ENCODE results near the gene P4HA2. TPM values are rescaled to one million over a fixed set of nuclear protein-coding genes. Genes with fewer than 3 reads are reported as not detected.

The P4HA2 gene
- 142 and 441 TPM in 2 replicates for total RNA-seq

DNA sequence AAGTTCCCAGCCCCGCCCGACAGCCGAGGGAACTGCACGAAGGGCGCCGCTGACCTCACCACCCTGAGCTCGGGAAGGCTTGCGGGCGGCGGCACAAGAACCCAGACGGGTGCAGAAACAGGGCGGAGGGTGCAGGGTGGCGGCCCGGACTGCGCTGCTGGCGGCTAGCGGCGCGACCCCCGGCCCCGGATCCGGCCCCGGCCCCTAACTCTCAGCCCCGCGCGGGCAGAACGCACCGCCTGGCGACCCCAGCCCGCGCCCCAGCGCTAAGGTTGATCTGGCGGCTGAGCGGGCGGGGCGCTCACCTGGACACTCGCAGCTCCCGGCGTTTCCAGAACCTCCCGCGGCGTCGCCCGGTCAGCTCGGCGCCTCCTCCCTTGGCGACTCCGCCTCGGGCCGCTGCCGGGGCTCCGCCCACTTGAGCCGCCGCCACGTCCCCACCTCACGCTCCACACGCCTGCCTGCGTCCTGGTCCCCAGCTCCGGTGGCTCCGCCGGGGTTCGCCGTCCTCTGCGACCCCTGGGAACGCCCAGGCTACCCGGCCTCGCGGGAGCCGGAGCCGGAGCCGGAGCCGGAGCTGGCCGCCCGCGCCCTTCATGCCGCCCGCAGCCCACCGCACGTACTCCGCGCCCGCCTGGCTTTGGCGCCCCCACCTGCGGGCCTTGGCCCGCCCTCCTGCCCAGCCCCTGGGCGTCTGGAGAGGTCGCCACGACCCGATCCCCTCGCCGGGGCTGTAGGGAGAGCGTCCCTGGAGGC is at the start of gene P4HA2:
TSS of gene P4HA2 (minus strand) at position 369 of the 756 bp plus-strand sequence. CDS start 9,227 bp downstream, outside the sequence.
- peak; percentile 37 for DNase-seq (ENCODE audit: low read depth)

DNA sequence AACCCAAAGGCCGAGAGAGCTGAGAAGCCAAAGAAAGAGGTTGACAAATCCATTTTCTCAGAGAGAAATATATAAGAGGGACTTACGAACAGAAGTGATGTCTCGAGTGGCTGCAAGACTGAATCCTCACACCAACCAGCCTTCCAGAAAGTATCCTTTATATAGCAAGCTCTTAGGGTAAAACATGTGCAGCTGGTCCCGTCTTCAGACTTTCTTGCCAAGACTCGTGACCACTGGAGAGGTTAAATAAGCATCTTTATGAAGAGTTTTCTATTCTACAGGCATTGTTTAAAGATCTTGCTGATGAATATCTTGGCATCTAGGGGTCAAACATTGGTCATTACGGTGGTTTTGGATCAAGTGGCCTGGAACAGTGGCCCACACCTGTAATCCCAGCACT is 49.6 kb upstream of the P4HA2 start:
- no peak for DNase-seq (ENCODE audit: low read depth)

- no peak for DNase-seq (ENCODE audit: low read depth)
Measured at GRCh38 chr5:132275367-132276220, 47.9 kb upstream of the P4HA2 start.

- no peak for DNase-seq (ENCODE audit: low read depth)
Measured at GRCh38 chr5:132274050-132274792, 46.6 kb upstream of the P4HA2 start.

DNA sequence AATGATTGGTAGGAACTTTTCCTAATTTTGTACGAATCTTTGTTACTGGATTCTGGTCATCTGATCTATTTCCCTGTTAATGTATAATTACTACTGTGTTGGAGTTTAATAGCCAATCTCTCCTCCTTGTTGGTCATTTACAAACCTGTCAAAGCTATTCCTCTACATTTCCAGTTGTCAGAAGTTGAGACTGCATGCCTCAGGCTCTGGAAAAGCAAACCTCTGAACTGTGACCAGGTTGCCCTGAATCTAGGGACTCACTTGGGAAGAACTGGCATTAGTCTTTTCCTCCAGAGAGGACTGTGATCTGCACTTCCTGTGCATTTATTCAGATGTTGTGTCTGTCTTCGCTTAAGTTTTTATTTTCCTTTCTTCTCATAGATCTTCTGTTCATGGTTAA is 46.0 kb upstream of the P4HA2 start:
- peak; percentile 87 for DNase-seq (ENCODE audit: low read depth)

DNA sequence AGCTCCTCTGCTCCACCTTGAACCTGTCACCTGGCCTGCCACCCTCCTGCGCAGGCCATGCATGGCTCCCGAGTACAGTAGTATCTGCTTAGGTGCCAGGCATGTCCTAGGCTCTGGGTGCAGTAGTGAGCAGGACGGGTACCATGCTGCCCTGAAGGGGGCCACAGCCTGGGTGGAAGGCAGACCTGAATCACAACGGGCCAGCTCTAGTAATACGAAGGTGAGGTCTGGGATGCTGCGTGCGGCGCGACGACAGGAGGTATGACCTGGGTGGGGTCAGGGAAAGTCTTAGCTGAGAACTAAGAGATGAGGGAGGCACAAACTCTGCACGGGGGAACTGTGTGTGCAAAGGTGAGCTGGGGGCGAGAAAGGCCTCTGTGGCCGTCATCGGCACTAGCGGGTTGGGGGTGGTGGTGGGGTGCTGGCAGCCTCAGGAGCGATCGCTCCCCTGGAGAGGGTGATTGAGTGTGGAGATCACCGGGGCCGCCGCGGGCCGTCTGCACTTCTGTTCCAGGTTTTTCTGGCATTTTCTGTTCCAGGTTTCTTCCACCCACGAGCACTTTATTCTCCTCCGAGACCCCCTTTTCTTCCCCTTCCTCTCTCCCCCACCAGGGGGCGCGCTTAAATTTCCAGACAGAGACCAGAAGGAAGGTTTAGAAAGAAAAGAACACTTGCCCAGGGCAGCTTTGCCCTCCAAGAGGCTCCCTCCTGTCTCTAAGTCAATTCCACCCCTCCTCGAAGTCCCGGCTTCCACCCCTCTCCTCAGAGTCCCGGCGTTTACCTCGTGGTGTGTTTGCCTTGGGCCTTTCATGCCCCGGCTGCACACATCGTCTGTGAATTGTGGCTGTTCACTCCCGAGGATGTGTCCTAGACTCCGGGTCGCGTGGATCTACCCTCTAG is 44.9 kb upstream of the P4HA2 start:
- DNase-seq (ENCODE audit: low read depth): peak; percentile 52

DNA sequence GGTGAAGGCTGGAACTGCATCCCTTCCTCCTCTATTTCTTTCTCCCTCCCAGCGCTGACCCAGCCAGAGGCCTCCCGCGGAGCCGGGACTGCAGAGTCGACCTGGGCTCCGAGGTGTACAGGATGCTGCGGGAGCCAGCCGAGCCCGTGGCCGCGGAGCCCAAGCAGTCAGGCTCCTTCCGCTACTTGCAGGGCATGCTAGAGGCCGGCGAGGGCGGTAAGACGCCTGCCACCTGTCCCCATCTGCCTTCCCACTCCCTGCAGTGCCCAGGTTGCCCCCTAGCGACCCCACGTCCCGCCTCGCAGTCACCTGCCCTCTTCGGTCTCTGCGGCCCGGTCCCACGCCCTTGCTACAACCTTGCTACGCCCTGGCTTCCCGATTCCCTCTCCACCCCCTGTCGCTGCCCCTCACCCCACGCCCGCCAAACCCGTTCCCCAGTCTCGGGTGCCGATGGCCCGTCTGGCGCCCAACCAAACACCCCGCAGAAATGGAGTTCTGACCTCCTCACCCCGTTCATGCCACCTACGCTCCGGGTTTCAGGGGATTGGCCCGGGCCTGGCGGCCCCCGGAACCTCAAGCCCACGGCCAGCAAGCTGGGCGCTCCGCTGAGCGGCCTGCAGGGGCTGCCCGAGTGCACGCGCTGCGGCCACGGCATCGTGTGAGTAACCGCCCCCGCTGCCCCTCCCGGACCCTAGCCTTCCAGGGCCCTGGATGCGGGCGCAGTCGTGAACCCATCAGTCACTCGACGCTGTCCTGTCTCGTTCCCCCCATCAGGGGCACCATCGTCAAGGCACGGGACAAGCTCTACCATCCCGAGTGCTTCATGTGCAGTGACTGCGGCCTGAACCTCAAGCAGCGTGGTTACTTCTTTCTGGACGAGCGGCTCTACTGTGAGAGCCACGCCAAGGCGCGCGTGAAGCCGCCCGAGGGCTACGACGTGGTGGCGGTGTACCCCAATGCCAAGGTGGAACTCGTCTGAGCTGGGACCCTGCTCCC is 43.9 kb upstream of the P4HA2 start:
- no peak for DNase-seq (ENCODE audit: low read depth)

DNA sequence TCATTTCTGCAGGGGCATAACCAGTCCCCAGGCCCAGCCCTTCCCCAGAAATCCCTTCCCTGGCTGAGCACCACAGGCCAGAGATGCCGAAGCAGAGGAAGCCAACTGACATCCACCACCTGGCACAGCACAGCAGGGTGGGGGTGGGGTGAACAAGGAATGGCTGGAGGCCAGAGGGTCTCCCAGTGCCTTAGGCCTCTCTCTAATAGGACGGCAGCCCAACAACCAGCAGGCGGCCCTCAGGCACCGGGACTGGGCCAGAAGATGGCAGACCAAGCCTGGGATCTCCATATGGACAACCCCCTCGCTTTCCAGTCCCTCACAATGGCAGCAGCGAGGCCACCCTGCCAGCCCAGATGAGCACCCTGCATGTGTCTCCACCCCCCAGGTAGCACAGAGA is 43.1 kb upstream of the P4HA2 start:
- DNase-seq (ENCODE audit: low read depth): no peak

- no peak for DNase-seq (ENCODE audit: low read depth)
Measured at GRCh38 chr5:132270335-132270665, 42.6 kb upstream of the P4HA2 start.

- no peak for DNase-seq (ENCODE audit: low read depth)
Measured at GRCh38 chr5:132269635-132270334, 42.1 kb upstream of the P4HA2 start.

- peak; percentile 82 for DNase-seq (ENCODE audit: low read depth)
Measured at GRCh38 chr5:132268769-132269551, 41.3 kb upstream of the P4HA2 start.

- DNase-seq (ENCODE audit: low read depth): no peak
Measured at GRCh38 chr5:132267931-132268768, 40.5 kb upstream of the P4HA2 start.

DNA sequence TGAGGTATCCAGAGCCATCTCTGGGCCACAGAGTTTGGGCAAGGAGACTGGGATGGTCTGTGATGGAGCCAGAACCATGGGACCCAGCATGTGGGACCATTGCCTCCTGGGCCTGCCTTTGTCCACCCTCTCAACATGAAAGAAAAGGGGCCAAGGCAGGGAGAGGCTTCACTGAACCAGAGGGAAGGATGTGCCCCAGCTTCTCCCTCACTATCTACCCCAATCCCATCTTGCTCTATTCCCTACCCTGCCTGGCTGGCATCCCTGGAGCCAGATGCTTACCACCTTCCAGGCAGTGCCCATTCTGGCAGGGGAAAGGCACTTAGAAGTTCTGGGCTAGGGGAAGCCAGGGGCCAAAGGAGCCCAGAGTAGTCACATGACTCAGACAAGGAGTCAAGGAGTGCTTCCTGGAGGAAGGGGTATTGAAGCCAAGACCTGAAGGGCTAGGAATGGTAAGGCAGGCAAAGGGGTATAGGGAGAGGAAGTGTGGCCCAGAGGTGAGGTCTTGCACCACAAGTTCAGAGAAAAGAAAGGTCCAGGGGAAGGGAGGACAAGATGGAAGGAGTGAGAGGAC is 39.6 kb upstream of the P4HA2 start:
- no peak for DNase-seq (ENCODE audit: low read depth)

DNA sequence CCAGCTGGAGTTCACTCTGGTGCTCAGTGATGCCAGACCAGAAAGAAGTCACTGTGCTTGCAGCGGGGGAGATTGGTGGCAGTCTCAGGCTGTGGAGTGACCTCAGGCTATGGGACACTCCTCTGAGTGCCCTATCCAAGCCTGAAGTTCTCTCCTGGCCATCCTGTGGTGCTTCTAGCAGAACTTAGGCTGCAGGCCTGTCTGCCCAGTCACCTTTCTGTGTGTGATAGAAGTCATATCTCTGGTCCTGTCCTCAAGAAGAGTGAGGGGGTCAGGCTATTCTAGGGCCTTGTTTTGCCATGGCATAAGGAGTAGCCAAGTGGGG is 39.1 kb upstream of the P4HA2 start:
- no peak for DNase-seq (ENCODE audit: low read depth)

DNA sequence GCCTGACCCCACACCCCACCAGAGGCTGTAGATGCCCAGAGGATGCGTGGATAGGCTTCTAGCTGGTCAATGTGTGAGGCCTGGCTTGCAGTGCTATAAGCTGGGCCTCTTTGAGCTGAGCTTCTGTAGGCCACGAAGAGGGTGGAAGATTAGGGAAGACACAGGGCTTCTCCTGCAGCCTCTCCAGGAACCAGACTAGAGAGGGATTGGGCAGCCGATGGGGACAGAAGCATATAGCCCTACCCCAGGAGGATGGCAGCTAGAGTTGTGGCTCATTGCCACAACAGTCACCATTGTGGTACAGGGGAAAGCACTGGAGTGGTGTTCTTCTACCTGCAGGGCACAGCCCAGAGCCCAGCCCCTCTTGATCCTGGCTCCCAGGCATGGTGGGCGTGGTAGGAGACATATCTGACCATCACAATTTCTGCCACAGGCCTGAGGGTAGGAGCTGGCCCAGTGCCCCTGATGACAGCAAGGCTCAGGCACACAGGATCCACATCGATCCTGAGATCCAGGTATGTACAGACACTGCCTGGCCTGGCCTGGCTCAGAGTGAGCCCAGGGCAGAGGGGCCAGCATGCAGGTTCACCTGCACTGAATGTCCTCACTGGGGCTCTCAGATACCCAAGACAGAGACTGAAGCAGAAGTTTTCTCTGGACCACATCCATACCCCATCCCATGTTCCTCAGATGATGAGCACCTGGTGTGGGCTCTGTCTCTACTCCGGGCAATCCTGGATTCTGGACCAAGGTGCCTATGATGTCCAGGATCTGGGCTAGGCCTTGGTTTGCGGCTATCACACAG is 38.6 kb upstream of the P4HA2 start:
- DNase-seq (ENCODE audit: low read depth): no peak

GRCh38 chr5:132265336-132266030 is 37.8 kb upstream of the P4HA2 start:
- peak; percentile 97 for DNase-seq (ENCODE audit: low read depth)
